ENCODE data around the gene EXD3. TPM values are rescaled to one million over a fixed set of nuclear protein-coding genes. Genes with fewer than 3 reads are reported as not detected.

Gene EXD3
- total RNA-seq, 2 donors from 2014 or later, result 5.9 to 6.0 TPM

GRCh38 chr9:137409515-137409914 lies 13.4 kb downstream of the EXD3 start:
- H3K9me3 ChIP-seq, result no peaks in the 10 kb centered on the region
- no peak overlapping the region for H3K27ac ChIP-seq
- H3K27me3 ChIP-seq, result no peaks in the 10 kb centered on the region
- no peaks in the 10 kb centered on the region for H3K36me3 ChIP-seq
- peaks cover 0 to 46% of the 10 kb centered on the region in 2 donors for H3K4me1 ChIP-seq
- H3K4me3 ChIP-seq, result no peak overlapping the region
- DNase-seq (ENCODE audit: low spot score), result no peak
- TF ChIP-seq CTCF (IDR thresholded peaks at IDR 0.05), result no peak

GRCh38 chr9:137408651-137409405 lies 14.1 kb downstream of the EXD3 start:
- Histone ChIP-seq H3K4me3 (no peak overlapping the region), H3K4me1 (peaks cover 0 to 46% of the 10 kb centered on the region in 2 donors), H3K27me3 (no peaks in the 10 kb centered on the region), H3K9me3 (no peaks in the 10 kb centered on the region), H3K36me3 (no peaks in the 10 kb centered on the region), H3K27ac (no peak overlapping the region)
- no peak for TF ChIP-seq CTCF (IDR thresholded peaks at IDR 0.05)
- DNase-seq (ENCODE audit: low spot score), result no peak

- TF ChIP-seq CTCF (IDR thresholded peaks at IDR 0.05), result no peak
- Histone ChIP-seq H3K36me3 (no peaks in the 10 kb centered on the region), H3K27ac (peak overlapping the region; percentile 29 to 66), H3K9me3 (no peaks in the 10 kb centered on the region), H3K27me3 (no peaks in the 10 kb centered on the region), H3K4me3 (peak overlapping the region; percentile 8 to 54), H3K4me1 (peaks cover 0 to 45% of the 10 kb centered on the region in 2 donors)
- no peak for DNase-seq (ENCODE audit: low spot score)
These were observed 15.2 kb downstream of the EXD3 start for GRCh38 chr9:137407590-137408300.

GRCh38 chr9:137406876-137407589 lies 15.9 kb downstream of the EXD3 start:
- H3K4me3 ChIP-seq, result peak overlapping the region; percentile 8 to 54

More at GRCh38 chr9:137406876-137407589, 15.9 kb downstream of the EXD3 start:
- no peaks in the 10 kb centered on the region for H3K9me3 ChIP-seq
- no peaks in the 10 kb centered on the region for H3K36me3 ChIP-seq
- H3K27me3 ChIP-seq, result no peaks in the 10 kb centered on the region
- no peak for DNase-seq (ENCODE audit: low spot score)
- H3K27ac ChIP-seq, result peak overlapping the region; percentile 29 to 66
- TF ChIP-seq CTCF (IDR thresholded peaks at IDR 0.05), result peak; percentile 68 to 87
- peaks cover 0 to 38% of the 10 kb centered on the region in 2 donors for H3K4me1 ChIP-seq

Measured in right atrium auricular region (tissue), 2 donors.